Fibroblast of pulmonary artery (primary cell): ENCODE data around the gene TRAM1L1.

ENCODE experiments used
- DNase-seq: peaks from one replicate; pipeline ENCODE4 v3.0.0-alpha.2; 2010; ENCODE audit warnings: low read depth
- H3K4me3 ChIP-seq: replicated peaks from 2 replicates; pipeline ENCODE4 v1.5.1; 2011; ENCODE audit warnings: low read depth, mild to moderate bottlenecking, control low read depth, low read length, moderate library complexity
- CTCF ChIP-seq: IDR thresholded peaks from 2 replicates; pipeline ENCODE4 v1.5.1; 2011; ENCODE audit warnings: mild to moderate bottlenecking, control low read depth, low read length, inconsistent platforms; ENCODE audit errors: missing control alignments

TRAM1L1 gene

DNA sequence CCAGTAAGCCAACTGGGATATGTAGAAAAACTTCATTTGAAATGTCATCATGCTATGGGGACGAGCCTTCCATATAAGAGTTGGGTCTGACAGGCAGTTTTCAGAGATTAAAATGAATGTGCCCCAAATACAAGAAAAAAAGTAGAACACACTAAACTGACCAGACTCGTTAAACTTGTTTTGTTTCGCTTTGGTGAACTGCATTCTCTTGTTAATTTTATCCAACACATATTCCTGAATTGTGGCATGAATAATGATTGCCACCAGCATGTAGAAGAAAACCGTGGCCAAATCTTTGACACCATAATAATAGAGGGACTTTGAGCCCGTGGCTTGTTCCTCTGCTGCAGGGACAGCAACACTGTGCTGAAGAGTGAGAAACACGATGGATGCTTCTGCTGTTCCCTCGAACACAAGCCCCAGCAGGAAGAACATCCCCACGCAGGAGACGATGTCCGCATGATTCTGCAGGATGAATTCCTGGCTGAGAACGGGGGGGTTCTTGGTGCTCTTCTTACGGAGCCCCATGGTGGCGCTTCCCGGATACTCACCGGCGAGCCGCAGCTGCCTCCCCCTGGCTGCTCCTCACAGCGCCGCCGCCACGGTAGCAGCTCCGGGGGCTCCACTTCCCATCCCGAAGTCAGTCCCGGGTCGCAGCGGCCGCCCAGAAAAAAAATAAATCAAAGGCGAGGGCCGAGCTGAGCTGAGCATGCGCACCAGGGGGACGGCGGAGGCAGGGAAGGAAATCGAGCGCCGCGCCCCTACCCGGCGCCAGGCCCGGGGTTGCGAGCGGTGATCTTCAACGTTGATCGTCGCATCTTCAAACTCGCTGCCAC, at the start of gene TRAM1L1:
TRAM1L1 (minus strand) TSS at position 711 of the 836 bp plus-strand sequence; CDS start at position 528, 183 bp downstream.
- H3K4me3 ChIP-seq = peak within 1 kb of the TSS; percentile 55
- TF ChIP-seq CTCF = no peak
- peak; percentile 54 for DNase-seq

DNA sequence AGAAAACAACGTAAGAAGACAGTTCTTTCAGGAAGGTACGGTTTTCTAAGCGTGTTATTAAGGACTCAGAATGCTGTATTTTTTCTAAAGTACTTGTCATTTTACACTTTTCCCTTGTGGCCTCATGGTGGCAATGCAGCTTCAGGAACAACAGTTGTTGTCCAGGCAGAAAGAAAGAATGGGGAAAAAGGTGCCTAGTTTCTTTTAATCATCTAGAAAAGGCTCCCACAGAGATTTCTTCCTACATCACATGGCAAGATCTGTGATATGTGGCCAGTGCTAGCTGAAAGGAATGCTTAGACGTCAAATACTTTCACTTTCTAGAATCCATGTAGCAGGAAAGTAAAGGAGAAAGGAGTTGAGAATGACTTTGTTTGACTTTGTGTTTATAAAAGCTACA, 49.0 kb upstream of the TRAM1L1 start:
- peak; percentile 32 for TF ChIP-seq CTCF
- H3K4me3 ChIP-seq = no peak overlapping the region
- peak; percentile 48 for DNase-seq

DNA sequence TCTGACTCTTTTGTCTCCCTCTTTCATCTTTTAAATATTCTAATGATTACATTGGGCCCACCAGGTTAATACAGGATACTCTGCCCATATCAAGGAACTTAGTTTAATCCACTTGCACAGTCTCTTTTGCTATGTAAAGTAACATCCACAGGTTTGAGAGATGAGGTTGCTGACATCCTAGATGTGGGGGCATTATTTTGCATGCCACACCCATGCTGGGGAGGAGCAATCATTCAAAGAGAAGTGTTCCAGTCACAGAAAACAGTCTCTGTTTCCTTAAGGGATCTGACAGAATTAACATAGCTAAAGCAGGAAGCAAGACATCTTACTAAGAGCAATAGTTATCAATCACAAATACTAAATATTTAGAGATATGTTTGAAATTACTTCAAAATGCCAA, 11.5 kb upstream of the TRAM1L1 start:
- no peak for TF ChIP-seq CTCF
- DNase-seq = no peak
- no peak overlapping the region for H3K4me3 ChIP-seq

DNA sequence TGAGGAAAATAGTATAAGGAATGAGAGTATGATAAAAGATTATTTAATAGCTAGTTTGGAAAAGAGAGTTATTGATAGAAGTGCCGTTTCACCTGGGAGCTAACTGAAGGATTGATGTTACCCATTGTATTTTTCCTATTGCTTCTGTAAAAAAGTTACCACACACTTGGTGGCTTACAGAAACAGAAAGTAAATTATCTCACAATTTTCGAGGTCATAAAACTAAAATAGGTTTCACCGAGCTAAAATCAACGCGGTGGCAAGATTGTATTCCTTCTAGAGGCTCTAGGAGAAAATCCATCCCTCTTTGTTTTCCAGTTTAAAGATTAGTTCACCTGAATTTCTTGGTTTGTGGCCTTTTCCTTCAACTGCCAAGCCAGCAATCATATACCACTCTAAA, 11.1 kb upstream of the TRAM1L1 start:
- DNase-seq = no peak
- TF ChIP-seq CTCF = no peak
- H3K4me3 ChIP-seq = no peak overlapping the region

DNA sequence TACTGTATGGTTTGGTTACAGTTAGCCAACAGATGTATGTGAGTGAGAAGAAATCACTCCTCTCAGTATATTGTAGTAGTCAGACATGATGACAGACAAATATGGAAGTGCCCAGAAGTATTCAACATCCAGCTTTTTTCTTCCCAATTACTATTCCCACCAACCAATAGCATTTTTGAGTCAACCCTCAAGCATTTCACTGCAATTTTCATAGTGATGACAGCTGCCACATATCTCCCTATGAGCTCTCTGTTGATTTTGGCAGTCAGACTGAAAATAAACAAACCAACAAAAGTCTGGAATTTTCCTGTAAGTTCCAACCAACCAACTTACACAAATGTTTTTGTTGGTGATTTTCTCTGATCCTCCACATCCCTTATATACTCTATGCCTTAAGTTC, 8.2 kb upstream of the TRAM1L1 start:
- peak; percentile 11 for DNase-seq
- no peak for TF ChIP-seq CTCF
- H3K4me3 ChIP-seq = no peak overlapping the region

- no peak for TF ChIP-seq CTCF
- no peak for DNase-seq
- H3K4me3 ChIP-seq = no peak overlapping the region
These were observed 7.6 kb downstream of the TRAM1L1 start for GRCh38 chr4:117077760-117078159.

DNA sequence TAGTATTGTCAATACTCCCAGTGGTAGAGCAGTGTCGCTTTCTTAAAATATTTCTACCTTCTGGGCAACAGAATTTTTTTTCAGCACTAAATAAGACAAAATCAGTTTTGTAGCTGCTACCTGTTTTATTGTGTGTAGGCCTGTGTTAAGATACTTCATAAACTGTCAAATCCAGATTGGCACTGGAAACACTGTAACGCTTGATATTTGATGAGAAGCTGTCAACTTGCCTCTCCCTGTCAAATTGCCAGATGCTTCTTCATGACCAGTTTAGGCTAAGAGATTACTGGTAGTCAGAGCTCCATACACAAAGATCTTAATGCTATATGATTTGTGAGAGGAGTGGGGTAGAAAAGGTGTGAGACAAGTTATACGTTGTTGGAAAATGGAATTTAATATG, 17.3 kb downstream of the TRAM1L1 start:
- H3K4me3 ChIP-seq = no peak overlapping the region
- no peak for TF ChIP-seq CTCF
- DNase-seq = no peak
